Measurements from ENCODE around the gene GRK2.

Gene GRK2

DNA sequence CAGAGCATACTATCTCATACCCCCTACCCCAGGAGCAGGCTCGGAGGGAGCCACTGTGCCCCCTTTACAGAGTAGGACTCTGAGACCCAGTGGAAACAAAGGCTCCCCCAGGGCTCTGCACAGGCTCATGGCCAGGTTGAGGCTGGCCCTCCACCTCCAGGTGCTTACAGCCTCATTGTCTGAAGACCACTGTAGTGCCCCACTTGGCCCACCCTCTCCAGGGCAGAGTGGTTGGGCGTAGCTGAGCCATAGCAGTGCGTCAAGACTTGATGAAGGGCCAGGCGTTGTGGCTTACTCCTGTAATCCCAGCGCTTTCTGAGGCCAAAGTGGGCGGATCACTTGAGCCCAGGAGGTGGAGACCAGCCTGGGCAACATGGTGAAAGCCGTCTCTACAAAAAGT, 24.5 kb downstream of the GRK2 start:
- TF ChIP-seq, protein P1, sequence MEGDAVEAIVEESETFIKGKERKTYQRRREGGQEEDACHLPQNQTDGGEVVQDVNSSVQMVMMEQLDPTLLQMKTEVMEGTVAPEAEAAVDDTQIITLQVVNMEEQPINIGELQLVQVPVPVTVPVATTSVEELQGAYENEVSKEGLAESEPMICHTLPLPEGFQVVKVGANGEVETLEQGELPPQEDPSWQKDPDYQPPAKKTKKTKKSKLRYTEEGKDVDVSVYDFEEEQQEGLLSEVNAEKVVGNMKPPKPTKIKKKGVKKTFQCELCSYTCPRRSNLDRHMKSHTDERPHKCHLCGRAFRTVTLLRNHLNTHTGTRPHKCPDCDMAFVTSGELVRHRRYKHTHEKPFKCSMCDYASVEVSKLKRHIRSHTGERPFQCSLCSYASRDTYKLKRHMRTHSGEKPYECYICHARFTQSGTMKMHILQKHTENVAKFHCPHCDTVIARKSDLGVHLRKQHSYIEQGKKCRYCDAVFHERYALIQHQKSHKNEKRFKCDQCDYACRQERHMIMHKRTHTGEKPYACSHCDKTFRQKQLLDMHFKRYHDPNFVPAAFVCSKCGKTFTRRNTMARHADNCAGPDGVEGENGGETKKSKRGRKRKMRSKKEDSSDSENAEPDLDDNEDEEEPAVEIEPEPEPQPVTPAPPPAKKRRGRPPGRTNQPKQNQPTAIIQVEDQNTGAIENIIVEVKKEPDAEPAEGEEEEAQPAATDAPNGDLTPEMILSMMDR (IDR thresholded peaks at IDR 0.05; ENCODE audit: low read depth, low read length), result no peak
- H3K4me3 ChIP-seq (ENCODE audit: low read depth, low read length), result no peak overlapping the region; the same call in 1 of the 2 replicates

DNA sequence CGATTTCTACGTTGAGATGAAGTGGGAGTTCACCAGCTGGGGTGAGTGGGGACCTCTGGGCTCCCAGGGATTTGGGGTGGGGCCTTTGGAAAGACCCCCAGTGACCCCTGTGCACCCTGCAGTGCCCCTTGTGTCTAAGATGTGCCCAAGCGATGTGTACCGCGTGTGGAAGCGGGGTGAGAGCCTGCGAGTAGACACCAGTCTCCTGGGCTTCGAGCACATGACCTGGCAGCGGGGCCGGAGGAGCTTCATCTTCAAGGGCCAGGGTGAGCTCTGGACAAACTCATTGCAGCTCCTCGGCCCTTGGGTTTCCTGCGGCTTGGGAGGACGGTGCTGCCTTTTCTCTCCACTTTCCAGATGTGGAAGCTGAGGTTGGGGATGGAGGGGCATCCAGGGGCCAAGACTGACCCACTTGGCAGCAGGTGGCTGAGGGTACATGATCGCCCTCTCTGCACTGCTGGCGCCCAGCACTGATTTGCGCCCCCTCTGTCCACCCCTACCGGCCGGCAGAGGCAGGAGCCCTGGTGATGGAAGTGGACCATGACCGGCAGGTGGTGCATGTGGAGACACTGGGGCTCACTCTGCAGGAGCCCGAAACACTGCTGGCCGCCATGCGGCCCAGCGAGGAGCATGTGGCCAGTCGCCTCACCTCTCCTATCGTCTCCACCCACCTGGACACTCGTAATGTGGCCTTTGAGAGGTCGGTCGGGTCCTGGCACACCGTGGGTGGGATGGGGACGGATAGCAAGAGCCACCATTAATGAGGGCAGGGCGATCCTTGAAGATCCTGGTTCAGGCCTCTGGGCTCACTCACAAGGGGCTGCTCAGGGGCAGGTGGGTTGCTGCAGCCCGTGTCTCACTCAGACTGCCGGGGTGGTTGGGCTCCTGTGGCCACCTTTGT, 25.5 kb downstream of the GRK2 start:
- TF ChIP-seq, protein P1 (IDR thresholded peaks at IDR 0.05; ENCODE audit: low read depth, low read length), result no peak
- no peak overlapping the region for H3K4me3 ChIP-seq (ENCODE audit: low read depth, low read length)

DNA sequence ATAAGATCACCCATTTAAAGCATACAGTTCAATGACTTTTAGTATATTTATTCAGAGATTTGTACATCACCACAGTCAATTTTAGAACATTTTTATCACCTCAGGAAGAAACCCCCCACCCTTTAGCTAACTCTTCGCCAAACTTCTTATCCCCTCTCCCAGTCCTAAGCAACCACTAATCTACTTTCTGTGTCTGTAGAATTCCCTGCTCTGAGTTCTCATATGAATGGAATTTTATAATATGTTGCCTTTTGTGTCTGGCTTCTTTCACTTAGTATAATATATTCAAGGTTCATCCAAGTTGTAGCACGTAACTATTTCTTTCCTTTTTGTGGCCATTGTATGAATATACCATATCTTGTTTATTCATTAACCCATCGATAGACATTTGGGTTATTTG, 26.4 kb downstream of the GRK2 start:
- H3K4me3 ChIP-seq (ENCODE audit: low read depth, low read length), result no peak overlapping the region
- TF ChIP-seq, protein P1 (IDR thresholded peaks at IDR 0.05; ENCODE audit: low read depth, low read length), result no peak

DNA sequence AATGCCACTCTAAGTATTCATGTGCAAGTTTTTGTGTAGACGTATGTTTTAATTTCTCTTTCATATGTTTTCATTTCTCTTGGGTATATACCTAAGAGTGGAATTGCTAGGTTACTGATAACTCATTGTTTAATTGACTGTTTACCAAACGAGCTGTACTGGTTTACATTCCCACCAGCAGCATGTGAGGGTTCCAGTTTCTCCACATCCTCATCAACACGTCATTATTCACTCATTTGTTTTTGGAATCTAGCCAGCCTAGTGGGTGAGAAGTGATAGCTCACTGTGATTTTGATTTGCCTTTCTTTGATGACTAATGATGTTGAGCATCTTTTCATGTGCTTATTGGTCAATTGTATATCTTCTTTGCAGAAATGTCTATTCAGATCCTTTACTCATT, 26.8 kb downstream of the GRK2 start:
- no peak overlapping the region for H3K4me3 ChIP-seq (ENCODE audit: low read depth, low read length)
- TF ChIP-seq, protein P1 (IDR thresholded peaks at IDR 0.05; ENCODE audit: low read depth, low read length), result no peak

DNA sequence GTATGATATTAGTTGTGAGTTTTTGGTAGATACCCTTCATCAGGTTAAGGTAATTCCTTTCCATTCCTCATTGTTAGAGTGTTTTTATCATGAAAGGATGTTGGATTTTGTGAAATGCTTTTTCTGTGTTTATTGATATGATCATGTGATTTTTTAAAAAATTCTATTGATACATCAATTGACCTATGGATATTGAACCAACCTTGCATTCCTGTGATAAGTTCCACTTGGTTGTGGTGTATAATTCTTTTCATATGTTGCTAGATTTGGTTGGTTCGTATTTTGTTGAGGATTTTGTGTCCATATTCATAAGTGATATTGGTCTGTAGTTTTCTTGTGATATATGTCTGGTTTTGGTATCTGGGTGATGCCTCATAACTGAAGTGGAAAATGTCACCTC, 29.6 kb downstream of the GRK2 start:
- no peak overlapping the region for H3K4me3 ChIP-seq (ENCODE audit: low read depth, low read length)
- TF ChIP-seq, protein P1 (IDR thresholded peaks at IDR 0.05; ENCODE audit: low read depth, low read length), result no peak

DNA sequence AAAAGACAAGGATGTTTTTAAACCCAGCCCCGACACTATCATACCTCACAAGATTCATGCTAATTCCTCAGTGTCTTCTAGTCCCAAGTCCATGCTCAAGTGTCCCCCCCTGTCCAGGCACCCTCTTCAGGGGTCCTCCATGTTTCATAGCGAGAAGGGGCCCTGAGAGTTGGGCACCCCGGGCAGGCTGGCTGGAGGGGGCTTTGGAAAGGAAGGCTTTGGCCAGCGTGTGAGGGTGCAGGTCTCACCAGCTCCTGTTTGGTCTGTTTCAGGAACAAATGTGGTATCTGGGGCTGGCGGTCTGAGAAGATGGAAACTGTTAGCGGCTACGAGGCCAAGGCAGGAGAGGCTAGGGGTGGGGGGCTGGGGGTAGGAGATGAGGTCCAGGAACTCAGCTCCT, 32.5 kb downstream of the GRK2 start:
- TF ChIP-seq, protein P1 (IDR thresholded peaks at IDR 0.05; ENCODE audit: low read depth, low read length), result no peak
- H3K4me3 ChIP-seq (ENCODE audit: low read depth, low read length), result no peak overlapping the region

DNA sequence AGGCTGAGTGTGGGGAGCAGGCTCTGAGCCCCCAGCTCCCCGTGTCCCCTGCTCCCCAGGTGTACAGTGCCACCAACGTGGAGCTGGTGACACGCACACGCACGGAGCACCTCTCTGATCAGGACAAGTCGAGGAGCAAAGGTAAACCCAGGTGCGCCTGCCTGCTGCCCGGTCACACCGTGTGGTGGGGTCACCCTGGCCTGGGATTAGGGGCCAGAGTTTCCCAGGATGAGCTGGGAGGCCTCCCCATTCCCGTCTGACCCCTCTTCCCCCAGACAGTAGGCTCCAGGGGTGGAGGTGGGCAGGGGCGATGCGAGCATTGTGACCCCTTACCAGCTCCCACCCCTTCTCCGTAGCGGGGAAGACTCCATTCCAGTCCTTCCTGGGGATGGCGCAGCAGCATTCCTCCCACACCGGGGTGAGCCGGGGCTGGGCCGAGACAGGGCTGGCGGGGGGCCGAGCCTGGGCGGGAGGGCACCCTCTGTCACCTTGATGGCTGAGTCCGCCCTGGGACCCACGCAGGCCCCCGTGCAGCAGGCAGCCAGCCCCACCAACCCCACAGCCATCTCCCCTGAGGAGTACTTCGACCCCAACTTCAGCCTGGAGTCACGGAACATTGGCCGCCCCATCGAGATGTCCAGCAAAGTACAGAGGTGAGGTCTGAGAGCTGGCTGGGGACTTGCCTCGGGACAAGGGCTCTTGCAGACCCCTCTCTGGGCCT, 33.4 kb downstream of the GRK2 start:
- H3K4me3 ChIP-seq (ENCODE audit: low read depth, low read length), result no peak overlapping the region
- TF ChIP-seq, protein P1 (IDR thresholded peaks at IDR 0.05; ENCODE audit: low read depth, low read length), result no peak
